ENCODE results near the gene ZFHX3.

ZFHX3 gene

GRCh38 chr16:72946063-72946462, 101.9 kb downstream of the ZFHX3 start:
- no peak for DNase-seq

- DNase-seq = no peak
These were observed 102.3 kb downstream of the ZFHX3 start for GRCh38 chr16:72945611-72946010.

DNA sequence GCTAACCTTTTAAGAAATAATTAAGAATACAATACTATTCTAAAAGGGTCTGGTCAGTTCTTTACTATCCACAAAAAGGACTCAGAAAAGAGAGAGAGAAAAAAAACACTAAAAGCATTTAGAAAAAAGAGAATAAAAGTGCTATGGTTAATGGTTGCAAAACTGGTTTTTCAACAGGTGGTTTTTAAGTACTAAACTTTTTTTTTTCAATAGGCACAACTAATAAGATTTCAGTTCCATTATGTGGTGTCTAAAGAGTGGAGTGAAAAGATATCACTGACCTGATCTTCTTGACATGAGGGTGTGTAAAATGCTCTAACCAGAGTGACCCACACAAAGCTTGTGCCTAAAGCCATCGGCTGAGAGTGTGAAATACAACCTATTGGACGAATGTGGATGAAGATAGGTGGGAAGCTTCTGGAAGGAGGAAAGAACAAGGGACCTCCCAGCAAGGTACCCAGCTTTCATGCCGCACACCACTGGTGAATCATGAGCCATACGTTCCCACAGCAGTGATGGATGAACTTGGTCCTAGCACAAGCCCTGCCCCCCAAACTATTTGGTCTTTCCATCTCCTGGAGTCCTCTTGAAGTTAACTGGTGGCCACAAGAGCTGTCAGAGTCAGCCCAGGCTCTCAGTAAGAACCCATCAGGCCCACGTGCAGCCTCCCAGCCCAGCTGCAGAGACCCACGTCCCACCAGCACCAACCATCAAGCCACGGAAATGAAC, 103.0 kb downstream of the ZFHX3 start:
- DNase-seq = peak; percentile 18

DNA sequence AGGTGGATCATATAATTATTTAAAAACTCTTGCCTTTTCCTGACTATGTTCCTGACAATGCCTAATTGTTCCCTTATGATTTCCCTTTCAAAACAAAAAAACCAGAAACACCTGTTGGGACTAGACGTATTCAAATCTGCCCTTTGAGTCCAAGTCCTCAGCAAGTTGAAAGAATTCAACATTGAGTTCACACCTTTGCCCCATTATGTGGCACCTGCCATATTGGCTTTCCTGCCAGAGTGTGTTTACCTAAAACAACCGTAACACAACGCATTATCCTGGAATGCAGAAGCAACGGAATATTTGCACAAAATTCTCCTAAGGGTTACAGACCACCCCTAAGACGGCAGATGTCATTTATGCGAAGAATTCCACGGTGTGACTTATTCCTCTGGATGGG, 105.9 kb downstream of the ZFHX3 start:
- DNase-seq = peak; percentile 25

GRCh38 chr16:72940886-72941285, 107.0 kb downstream of the ZFHX3 start:
- no peak for DNase-seq

GRCh38 chr16:72939247-72939646, 108.7 kb downstream of the ZFHX3 start:
- DNase-seq = no peak

DNA sequence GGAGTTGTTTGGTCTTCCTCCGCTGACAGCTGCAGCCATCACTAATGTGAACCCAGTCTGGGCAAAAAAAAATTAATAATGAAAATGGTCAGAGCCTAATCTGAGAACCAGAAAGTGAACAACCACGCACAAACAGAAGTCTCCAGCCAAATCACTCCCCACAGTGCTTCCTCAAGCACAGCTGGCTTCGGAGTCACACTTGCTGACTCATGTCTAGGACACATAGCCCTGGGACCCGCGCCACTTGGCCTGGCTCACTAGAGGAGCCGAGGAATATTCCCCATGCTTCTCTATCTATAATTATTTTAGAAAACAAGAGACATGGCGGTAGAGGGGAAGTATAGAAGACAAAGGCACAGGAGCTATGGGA, 109.1 kb downstream of the ZFHX3 start:
- no peak for DNase-seq

- no peak for DNase-seq
These were observed 109.8 kb downstream of the ZFHX3 start for GRCh38 chr16:72937916-72938794.

DNA sequence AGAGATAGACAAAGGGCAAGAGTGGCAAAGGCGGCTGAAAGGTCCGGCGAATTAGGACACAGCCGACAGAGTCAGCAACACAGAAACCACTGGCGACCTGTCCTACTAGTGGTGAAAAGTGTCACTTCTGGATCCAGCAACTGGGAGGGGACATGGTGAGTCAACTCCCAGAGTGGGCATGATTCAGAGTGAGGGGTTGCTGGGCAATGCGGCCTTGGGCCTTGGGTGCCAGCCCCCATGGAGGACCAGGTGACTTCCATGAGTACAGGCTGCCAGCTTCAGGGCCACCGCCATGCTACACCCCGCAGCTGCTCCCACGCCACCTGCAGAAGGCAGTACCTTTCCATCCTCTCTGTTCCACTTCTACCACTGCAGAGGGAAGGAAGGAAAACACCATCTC, 110.6 kb downstream of the ZFHX3 start:
- DNase-seq = no peak

DNA sequence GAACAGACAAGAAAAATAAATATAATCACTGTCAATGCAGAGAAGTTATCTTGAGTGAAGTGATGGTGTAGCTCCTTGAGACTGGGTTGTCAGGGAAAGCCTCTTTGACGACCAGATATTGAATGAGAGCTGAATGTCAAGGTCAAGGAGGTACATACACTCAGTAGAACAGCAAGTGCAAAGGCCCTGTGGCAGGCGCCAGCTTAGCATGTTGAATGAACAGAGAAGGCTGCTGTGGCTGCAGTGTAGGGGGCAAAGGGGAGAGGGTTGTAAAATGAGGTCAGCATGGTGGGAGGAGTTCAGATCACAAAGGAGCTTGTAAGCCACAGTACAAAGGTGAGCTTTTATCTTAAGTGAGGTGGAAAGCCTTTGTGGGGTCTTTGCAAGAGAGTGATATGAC, 111.5 kb downstream of the ZFHX3 start:
- no peak for DNase-seq

- no peak for DNase-seq
These were observed 112.0 kb downstream of the ZFHX3 start for GRCh38 chr16:72935896-72936295.

DNA sequence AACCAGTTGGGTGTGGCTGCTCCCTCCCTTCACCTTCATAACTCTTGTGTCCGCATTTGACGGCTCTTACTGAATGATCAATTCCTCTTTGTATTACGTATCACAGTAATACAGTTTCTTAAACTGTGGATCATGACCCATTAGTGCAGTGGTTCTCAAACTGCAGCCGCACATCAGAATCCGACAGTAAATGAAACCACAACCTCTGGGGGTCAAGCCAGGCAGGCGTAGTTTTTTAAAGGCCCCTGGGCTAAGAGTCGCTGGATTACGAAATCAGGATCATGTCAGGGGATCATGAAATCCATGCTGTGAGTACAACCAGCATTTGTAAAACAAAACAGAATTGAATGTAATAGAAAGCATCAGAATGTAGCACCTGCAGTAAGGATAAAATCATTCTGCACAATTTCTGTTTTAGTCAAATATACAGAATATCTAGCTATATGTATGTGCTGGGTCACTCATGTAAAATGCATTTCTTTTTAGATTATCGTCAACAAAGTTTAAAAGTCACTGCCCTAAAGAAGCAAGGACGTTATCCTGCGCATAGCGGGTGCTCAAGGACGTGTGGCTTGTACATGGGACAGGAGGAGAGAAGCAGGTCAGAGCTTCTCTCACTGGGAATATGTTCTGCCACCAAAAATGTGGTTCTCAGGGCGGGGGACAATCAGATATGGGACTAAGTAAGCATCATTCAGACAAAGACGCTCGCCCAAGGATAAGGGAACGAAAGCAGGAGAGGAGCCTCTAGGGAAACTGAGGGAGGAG, 113.1 kb downstream of the ZFHX3 start:
- DNase-seq = no peak

- DNase-seq = no peak
These were observed 115.1 kb downstream of the ZFHX3 start for GRCh38 chr16:72932677-72933335.

GRCh38 chr16:72932050-72932449, 115.9 kb downstream of the ZFHX3 start:
- DNase-seq = peak; percentile 17

- DNase-seq = no peak
These were observed 117.5 kb downstream of the ZFHX3 start for GRCh38 chr16:72930396-72930795.

DNA sequence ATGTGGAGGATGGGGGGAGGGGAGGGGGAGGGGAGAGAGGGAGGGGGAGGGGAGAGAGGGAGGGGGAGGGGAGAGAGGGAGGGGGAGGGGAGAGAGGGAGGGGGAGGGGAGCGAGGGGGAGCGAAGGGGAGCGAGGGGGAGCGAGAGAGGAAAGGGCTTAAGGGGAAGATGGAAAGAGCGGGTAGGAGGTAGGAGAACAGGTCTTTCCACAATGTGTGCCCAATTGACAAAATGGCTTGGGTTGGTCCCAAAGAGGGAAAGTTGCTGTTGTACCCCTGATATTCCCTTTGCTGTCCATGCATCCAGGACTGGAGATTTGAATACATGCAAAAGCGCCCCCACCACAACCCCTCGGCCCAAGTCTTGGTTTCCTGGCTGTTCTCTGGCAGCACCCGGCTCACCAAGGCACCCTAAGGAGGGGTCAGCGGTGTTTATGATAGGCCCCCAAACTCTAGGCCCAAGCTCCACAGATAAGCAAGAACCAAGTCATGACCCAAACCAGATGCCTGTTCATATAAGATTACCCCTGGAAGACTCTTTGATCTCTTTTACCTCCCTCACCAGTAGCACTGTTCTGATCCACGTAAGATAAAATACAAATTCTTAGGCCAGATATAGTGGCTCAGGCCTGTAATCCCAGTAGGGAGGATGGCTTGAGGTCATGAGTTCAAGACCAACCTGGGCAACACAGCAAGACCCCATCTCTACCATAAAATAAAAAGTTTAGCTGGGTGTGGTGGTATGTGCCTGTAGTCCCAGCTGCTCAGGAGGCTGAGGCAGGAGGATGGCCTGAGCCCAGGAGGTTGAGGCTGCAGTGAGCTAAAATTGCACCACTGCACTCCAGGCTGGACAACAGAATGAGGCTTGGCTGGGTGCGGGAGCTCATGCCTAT, 119.6 kb downstream of the ZFHX3 start:
- peak; percentile 47 for DNase-seq

DNA sequence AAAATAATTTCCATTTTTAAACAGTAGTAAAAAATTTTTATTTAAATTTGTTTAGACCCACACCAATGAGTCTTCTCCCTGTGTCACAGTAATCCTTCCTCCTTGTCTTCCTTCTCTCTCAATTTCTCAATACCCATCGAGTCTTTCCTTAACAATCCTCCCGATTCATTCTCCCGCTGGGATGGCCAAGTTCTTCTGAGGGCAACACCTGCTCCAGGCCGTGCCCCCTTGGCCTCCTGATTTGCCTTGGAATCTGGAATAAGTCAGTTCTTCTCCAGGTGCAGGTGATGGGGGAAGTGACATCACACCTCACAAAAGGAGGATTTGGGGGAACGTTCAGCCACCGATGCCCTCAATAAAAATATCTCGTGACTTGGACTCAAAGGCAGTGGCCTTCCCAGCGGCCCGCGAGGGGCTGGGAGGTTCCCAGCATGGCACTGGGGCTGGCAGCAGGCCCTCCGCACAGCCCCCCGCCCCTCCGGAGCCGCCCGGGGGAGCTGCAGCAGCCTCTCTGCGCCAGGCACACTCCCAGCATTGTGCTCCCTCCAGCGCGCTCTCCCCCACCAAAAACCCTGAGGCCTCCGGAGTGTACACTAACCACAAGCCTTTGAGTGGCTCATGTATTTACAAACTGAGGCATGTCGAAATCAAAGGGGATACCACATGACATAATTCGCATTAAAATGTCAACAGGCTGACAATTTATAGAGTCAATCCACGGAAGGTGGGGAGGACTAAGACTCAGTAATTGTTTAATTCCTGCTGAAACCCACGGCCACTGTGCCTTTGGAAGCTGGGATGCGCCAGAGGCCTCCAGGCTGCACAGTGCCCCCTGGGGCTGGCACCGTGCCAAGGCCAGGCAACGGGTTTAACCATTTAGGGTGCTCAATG, 120.5 kb downstream of the ZFHX3 start:
- DNase-seq = peak; percentile 72

GRCh38 chr16:72926177-72927070, 121.5 kb downstream of the ZFHX3 start:
- no peak for DNase-seq

DNA sequence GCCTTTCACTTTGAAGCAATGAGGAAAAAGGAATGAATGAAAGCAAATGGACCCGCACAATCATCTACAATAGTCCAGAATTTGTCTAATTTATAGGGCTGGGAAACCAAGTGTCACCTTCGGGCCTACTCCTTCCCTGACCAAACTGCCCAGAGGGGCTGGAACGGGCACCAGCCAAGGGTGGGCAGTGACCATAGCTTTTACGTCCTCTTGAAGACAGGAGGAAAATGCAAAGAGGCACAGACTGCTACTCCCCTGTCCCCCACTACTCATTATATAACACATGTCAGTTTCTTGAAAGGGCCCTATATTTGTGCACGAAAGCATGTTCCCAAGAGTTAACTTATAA, 122.3 kb downstream of the ZFHX3 start:
- DNase-seq = no peak

Data from DMS53 (cell line).